HL-60 (cell line): ENCODE data around the gene ETV5.

ENCODE experiments used
- DNase-seq, 2 experiments: peaks; one replicate each; pipeline ENCODE4 v3.0.0-alpha.2; 2010 to 2020; ENCODE audit warnings: low read depth in 1 of 2, low spot score in 1 of 2
- H3K27ac ChIP-seq: fragments of 250-450 bp; sonication (Bioruptor Pico); replicated peaks from 2 replicates; pipeline ENCODE4 v1.5.1; 2020; ENCODE audit warnings: mild to moderate bottlenecking, moderate library complexity
- H3K27me3 ChIP-seq: fragments of 250-450 bp; sonication (Bioruptor Pico); 2 replicates; pipeline ENCODE4 v1.5.1; 2021; ENCODE audit warnings: mild to moderate bottlenecking, moderate library complexity; ENCODE audit not compliant: insufficient read depth, poor library complexity, severe bottlenecking
- H3K4me3 ChIP-seq: replicated peaks from 2 replicates; pipeline ENCODE4 v1.5.1; 2011; ENCODE audit warnings: mild to moderate bottlenecking, control low read depth, low read length; ENCODE audit not compliant: insufficient read depth
- GABPA ChIP-seq: IDR thresholded peaks from 2 replicates; pipeline ENCODE4 v1.6.1; 2012; ENCODE audit warnings: low read depth
- POLR2AphosphoS5 ChIP-seq: IDR thresholded peaks from 2 replicates; pipeline ENCODE4 v1.6.1; 2012; ENCODE audit warnings: low read depth
- SPI1 ChIP-seq: IDR thresholded peaks from 2 replicates; pipeline ENCODE4 v1.6.1; 2012; ENCODE audit warnings: low read depth, mild to moderate bottlenecking, borderline replicate concordance
- TF ChIP-seq, protein P1 (sequence below): IDR thresholded peaks from 2 replicates; pipeline ENCODE4 v1.6.1; 2012; ENCODE audit warnings: low read depth; ENCODE audit not compliant: insufficient replicate concordance
- TF ChIP-seq, protein P2 (sequence below): IDR thresholded peaks from one replicate; pipeline ENCODE4 v1.5.1; 2011; ENCODE audit warnings: low read length, control low read depth, inconsistent platforms; ENCODE audit not compliant: insufficient read depth

Gene ETV5

DNA sequence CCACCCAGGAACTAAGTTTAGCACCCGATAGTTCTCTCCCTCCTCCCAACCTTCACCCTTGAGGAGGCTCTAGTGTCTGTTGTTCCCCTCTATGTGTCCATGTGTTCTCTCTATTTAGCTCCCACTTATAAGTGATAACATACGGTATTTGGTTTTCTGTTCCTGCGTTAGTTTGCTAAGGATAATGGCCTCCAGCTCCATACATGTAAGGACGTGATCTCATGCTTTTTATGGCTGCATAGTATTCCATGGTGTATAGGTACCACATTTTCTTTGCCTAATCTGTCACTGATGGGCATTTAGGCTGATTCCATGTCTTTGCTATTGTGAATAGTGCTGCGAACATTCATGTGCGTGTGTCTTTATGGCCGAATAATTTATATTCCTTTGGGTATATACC lies 104.2 kb downstream of the ETV5 start:
- no peak for TF ChIP-seq SPI1
- TF ChIP-seq POLR2AphosphoS5 = no peak
- TF ChIP-seq, protein P1, sequence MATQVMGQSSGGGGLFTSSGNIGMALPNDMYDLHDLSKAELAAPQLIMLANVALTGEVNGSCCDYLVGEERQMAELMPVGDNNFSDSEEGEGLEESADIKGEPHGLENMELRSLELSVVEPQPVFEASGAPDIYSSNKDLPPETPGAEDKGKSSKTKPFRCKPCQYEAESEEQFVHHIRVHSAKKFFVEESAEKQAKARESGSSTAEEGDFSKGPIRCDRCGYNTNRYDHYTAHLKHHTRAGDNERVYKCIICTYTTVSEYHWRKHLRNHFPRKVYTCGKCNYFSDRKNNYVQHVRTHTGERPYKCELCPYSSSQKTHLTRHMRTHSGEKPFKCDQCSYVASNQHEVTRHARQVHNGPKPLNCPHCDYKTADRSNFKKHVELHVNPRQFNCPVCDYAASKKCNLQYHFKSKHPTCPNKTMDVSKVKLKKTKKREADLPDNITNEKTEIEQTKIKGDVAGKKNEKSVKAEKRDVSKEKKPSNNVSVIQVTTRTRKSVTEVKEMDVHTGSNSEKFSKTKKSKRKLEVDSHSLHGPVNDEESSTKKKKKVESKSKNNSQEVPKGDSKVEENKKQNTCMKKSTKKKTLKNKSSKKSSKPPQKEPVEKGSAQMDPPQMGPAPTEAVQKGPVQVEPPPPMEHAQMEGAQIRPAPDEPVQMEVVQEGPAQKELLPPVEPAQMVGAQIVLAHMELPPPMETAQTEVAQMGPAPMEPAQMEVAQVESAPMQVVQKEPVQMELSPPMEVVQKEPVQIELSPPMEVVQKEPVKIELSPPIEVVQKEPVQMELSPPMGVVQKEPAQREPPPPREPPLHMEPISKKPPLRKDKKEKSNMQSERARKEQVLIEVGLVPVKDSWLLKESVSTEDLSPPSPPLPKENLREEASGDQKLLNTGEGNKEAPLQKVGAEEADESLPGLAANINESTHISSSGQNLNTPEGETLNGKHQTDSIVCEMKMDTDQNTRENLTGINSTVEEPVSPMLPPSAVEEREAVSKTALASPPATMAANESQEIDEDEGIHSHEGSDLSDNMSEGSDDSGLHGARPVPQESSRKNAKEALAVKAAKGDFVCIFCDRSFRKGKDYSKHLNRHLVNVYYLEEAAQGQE = no peak
- TF ChIP-seq, protein P2, sequence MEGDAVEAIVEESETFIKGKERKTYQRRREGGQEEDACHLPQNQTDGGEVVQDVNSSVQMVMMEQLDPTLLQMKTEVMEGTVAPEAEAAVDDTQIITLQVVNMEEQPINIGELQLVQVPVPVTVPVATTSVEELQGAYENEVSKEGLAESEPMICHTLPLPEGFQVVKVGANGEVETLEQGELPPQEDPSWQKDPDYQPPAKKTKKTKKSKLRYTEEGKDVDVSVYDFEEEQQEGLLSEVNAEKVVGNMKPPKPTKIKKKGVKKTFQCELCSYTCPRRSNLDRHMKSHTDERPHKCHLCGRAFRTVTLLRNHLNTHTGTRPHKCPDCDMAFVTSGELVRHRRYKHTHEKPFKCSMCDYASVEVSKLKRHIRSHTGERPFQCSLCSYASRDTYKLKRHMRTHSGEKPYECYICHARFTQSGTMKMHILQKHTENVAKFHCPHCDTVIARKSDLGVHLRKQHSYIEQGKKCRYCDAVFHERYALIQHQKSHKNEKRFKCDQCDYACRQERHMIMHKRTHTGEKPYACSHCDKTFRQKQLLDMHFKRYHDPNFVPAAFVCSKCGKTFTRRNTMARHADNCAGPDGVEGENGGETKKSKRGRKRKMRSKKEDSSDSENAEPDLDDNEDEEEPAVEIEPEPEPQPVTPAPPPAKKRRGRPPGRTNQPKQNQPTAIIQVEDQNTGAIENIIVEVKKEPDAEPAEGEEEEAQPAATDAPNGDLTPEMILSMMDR = no peak
- TF ChIP-seq GABPA = no peak
- H3K27me3 ChIP-seq = no peaks in the 10 kb centered on the region
- no peak overlapping the region for H3K4me3 ChIP-seq
- DNase-seq = no peak
- no peak overlapping the region for H3K27ac ChIP-seq

DNA sequence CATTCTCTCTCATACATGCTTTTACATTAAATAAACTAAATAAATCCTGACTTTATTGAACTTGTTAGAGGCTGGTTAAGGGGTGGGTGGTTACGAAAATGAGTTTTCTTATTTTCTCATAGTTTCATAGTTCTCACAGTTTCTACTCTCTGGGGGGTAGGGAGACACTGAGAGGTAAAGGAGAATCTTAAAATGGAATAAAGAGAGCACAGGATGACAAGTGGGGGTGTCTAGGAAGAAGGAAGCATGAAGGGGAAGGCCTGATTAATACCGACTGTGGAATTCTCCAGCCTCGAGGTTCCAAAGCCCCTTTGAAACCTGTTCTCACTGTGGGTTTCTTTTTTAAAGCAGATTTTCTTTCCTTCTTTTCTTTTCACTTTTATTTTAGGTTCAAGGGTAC lies 104.7 kb downstream of the ETV5 start:
- TF ChIP-seq GABPA (no peak), SPI1 (no peak), POLR2AphosphoS5 (no peak)
- TF ChIP-seq, protein P2 = no peak
- TF ChIP-seq, protein P1 = no peak
- Histone ChIP-seq H3K4me3 (no peak overlapping the region), H3K27ac (no peak overlapping the region), H3K27me3 (no peaks in the 10 kb centered on the region)
- no peak for DNase-seq

DNA sequence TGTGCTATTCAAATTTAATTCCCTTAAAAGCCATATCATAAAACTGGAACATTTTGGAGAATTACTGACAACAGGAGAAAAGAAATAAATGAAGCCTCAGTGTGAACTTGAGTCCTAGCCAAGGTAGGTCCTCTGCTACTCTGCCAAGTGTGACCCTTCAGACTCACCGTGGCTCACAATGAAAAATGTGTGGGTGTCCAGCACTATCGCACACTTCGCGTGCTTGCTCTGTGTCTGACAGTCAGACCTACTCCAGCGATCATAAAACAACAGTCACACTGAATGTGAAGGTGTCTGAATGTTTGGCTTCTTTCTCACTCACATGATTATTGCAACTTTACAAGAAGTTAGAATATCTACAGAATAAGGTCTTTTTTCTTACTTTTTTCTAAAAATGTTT lies 105.3 kb downstream of the ETV5 start:
- no peak overlapping the region for H3K27ac ChIP-seq
- no peaks in the 10 kb centered on the region for H3K27me3 ChIP-seq
- H3K4me3 ChIP-seq = no peak overlapping the region
- DNase-seq = no peak
- TF ChIP-seq POLR2AphosphoS5 (no peak), SPI1 (no peak), GABPA (no peak)
- TF ChIP-seq, protein P1 = no peak
